ENCODE measurements around the gene IP6K2.

DNA sequence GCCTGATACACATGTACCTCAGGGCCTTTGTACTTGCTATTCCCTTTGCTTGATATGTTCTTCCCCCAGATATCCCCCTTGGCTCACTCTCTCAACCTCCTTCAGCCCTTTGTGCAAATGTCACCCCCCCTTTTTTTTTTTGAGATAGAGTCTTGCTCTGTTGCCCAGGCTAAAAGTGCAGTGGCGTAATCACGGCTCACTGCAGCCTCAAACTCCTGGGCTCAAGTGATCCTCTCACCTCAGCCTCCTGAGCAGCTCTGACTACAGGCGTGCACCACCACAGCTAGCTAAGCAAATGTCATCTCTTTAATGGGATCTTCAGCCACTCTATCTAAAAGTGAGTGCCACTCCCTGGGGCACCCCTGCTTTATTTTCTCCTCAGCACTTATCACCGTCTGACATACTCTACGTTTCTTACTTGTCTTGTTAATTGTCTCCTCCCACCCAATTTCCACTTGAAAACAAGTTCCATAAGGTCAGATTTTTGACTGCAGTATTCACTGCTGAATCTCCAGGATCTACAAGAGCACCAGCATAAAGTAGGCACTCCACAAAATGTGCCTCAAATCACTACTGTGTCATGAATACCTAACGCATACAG, 14.6 kb downstream of the IP6K2 start:
- TF ChIP-seq, protein P1, sequence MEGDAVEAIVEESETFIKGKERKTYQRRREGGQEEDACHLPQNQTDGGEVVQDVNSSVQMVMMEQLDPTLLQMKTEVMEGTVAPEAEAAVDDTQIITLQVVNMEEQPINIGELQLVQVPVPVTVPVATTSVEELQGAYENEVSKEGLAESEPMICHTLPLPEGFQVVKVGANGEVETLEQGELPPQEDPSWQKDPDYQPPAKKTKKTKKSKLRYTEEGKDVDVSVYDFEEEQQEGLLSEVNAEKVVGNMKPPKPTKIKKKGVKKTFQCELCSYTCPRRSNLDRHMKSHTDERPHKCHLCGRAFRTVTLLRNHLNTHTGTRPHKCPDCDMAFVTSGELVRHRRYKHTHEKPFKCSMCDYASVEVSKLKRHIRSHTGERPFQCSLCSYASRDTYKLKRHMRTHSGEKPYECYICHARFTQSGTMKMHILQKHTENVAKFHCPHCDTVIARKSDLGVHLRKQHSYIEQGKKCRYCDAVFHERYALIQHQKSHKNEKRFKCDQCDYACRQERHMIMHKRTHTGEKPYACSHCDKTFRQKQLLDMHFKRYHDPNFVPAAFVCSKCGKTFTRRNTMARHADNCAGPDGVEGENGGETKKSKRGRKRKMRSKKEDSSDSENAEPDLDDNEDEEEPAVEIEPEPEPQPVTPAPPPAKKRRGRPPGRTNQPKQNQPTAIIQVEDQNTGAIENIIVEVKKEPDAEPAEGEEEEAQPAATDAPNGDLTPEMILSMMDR (IDR thresholded peaks at IDR 0.05): no peak
- no peak for TF ChIP-seq ZFX (IDR thresholded peaks at IDR 0.05; ENCODE audit: borderline replicate concordance)

Data from 22Rv1 (cell line).